Mucosa of descending colon (tissue), 3 donors: ENCODE results near the gene BIN1. TPM values are rescaled to one million over a fixed set of nuclear protein-coding genes. Genes with fewer than 3 reads are reported as not detected.

Source experiments
- ATAC-seq: fragments of 200-7000 bp; cut with Tn5 transposase; one replicate; pipeline ENCODE4 v1.9.1; 2020; ENCODE audit warnings: mild to moderate bottlenecking, moderate library complexity
- DNase-seq, 3 donors: peaks; one replicate each; pipeline ENCODE4 v3.0.0-alpha.2; 2020
- H3K36me3 ChIP-seq: fragments of 200-600 bp; one replicate; pipeline ENCODE4 v1.8.0; 2021; ENCODE audit warnings: low read depth, mild to moderate bottlenecking
- H3K4me1 ChIP-seq: fragments of 200-600 bp; one replicate; pipeline ENCODE4 v1.8.0; 2021; ENCODE audit warnings: low read depth, mild to moderate bottlenecking
- H3K4me3 ChIP-seq: fragments of 200-600 bp; one replicate; pipeline ENCODE4 v1.8.0; 2021; ENCODE audit warnings: mild to moderate bottlenecking
- H3K9me3 ChIP-seq: fragments of 200-600 bp; one replicate; pipeline ENCODE4 v1.8.0; 2021; ENCODE audit warnings: mild to moderate bottlenecking
- CTCF ChIP-seq: fragments of 200-600 bp; IDR thresholded peaks from one replicate; pipeline ENCODE4 v1.8.0; 2022; ENCODE audit warnings: antibody characterized with exemption, mild to moderate bottlenecking
- intact Hi-C, 2 donors: fragments of 100-400 bp; cut with DNase I in 1 of 2; cut with micrococcal nuclease in 1 of 2; formaldehyde crosslinking; loops; one replicate each; pipeline versions ENCODE4 v1.11.0 to v1.11.1; 2022; cut with DNase I, micrococcal nuclease
- total RNA-seq, 3 donors: library from RNA; stranded (reverse); fragmentation: NEBNext Ultra II Directional in 2 of 3; extraction: Animal tissue kit (Norgen Biotek cat#: 25700) in 2 of 3; gene quantifications; one replicate each; pipeline versions ENCODE4 v1.2.1 to v1.2.4, GENCODE V29; 2021 to 2023
- donor health status: DM: no; HTN: no; CAD: no; lungs with moderate emphysema.
- donor health status: DM: no; HTN: no; CAD: no.
- donor health status: DM: no; HTN: yes; CAD: no.

BIN1 gene
- total RNA-seq, 3 donors from 2014 or later: 37.6 to 65.7 (median 46.3) TPM

DNA sequence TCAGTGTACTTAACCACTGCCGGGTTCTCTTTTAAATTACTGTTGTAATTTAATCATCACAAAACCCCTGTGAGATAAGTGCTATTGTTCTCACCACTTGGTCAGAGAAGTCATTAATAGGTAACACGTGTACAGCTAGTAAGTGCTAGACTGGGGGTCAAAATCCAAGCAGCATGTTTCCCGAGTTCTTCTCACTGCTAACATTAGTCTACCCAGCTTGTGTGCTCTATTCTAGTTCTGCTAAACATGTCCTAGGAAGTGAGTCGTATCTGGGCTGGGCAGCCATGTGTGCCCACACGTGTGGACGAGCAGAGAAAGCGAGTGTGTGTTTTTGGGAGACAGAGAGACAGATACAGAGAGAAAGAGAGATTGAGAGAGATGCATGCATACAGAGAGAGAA, 94.1 kb downstream of the BIN1 start:
- intact Hi-C loops: no loop called here
- ATAC-seq: no peak

DNA sequence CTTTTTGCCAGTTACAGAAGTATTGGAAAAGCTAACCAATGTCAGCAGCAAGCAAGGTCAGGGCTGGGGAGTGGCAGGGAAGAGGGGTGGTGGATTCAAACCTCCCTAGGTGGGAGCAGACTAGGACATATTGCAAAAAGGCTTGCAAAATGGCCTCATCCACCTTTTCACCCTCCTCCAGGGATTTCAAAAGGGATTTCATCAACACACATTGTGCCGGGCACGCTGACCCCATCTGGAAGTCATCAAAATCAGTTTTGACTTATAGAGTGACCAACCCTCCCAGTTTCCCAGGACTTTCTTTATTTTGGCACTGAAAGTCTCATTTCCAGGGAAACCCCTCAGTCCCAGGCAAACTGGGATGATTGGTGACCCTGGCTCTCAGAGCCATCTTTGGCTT, 94.7 kb downstream of the BIN1 start:
- no peak for ATAC-seq

More for the DNA sequence above, 94.1 kb downstream of the BIN1 start:
- no peaks in the 10 kb centered on the region for H3K9me3 ChIP-seq
- no peaks in the 10 kb centered on the region for H3K36me3 ChIP-seq
- H3K4me3 ChIP-seq: no peak overlapping the region
- no peaks in the 10 kb centered on the region for H3K4me1 ChIP-seq
- TF ChIP-seq CTCF: no peak
- no peak for DNase-seq

GRCh38 chr2:127011796-127012195, 95.2 kb downstream of the BIN1 start:
- Histone ChIP-seq H3K4me1 (no peaks in the 10 kb centered on the region), H3K4me3 (no peak overlapping the region), H3K9me3 (no peaks in the 10 kb centered on the region), H3K36me3 (no peaks in the 10 kb centered on the region)
- no peak for TF ChIP-seq CTCF
- ATAC-seq (no peak), DNase-seq (no peak)
- intact Hi-C loops: no loop called here

More for the DNA sequence above, 94.7 kb downstream of the BIN1 start:
- TF ChIP-seq CTCF: no peak
- H3K36me3 ChIP-seq: no peaks in the 10 kb centered on the region
- no peaks in the 10 kb centered on the region for H3K4me1 ChIP-seq
- H3K4me3 ChIP-seq: no peak overlapping the region
- H3K9me3 ChIP-seq: no peaks in the 10 kb centered on the region
- intact Hi-C loops: no loop called here
- DNase-seq: no peak

GRCh38 chr2:127011231-127011661, 95.7 kb downstream of the BIN1 start:
- Histone ChIP-seq H3K9me3 (no peaks in the 10 kb centered on the region), H3K4me1 (no peaks in the 10 kb centered on the region), H3K4me3 (no peak overlapping the region), H3K36me3 (no peaks in the 10 kb centered on the region)
- TF ChIP-seq CTCF: no peak
- DNase-seq (no peak), ATAC-seq (no peak)
- intact Hi-C loops: no loop called here

DNA sequence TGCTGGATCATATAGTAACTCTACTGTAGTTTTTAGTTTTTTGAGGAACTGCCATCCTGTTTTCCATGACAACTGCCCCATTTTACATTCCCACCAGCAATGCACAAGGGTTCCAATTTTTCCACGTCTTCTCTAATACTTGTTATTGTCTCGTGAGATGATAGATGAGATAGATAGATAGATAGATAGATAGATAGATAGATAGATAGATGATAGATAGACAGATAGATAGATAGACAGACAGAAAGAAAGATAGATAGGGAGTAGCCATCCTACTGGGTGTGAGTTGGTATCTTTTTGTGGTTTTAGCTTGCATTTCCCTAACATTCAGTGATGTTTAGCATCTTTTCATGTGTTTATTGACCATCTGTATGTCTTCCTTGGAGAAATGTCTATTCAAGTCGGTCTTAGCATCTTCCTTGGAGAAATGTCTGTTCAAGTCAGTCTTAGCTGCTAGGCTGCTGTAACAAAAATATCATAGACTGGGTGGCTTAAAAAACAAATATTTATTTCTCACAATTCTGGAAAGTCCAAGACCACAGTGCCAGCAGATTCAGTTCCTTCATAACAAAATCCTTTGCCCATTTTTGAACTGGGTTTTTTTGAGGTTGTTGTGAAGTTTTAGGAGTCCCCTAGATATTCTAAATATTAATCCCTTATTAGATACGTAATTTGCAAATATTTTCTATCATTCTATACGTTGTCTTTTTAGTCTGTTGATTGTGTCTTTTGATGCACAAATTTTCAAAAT, 98.5 kb downstream of the BIN1 start:
- intact Hi-C loops: no loop called here
- no peak for ATAC-seq
- H3K4me3 ChIP-seq: no peak overlapping the region
- no peaks in the 10 kb centered on the region for H3K36me3 ChIP-seq
- no peak for TF ChIP-seq CTCF
- no peaks in the 10 kb centered on the region for H3K4me1 ChIP-seq
- H3K9me3 ChIP-seq: no peaks in the 10 kb centered on the region
- DNase-seq: no peak
